D341Med (cell line): Measurements from ENCODE around the gene RAPGEF1.

Source experiments
- DNase-seq: peaks from one replicate; pipeline ENCODE4 v3.0.0; 2012; ENCODE audit warnings: low spot score

RAPGEF1 gene

DNA sequence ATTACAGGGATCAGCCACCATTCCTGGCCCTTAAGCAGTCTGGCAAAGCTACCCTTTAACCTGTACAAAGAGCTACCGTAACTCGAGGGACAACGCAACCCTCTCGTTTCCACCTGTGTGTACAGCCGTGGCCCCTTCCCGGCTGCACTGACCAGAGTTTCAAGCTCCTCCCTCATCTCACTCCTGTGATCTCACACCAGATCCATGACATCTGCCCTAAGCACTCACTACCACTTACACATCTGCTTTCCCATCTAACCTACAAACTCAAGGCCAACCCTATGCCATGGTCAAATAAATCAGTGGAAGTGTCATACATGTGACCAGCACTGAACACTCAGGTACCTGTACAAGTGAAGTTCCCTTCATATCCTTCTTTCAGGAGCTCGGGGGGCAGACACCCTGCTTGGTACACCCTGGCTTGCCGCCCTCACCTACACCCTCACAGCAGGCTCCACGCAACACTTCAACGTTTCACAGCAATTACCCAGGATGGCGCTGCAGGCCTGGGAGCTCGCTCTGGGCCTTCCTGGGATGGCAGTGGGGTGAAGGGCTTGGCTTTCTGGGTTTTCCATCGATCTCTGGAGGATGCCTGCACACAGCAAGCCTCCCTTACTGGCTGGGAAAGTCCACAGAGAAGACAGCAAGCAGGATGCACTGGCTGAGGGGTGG lies 132.8 kb downstream of the RAPGEF1 start:
- DNase-seq: no peak

DNA sequence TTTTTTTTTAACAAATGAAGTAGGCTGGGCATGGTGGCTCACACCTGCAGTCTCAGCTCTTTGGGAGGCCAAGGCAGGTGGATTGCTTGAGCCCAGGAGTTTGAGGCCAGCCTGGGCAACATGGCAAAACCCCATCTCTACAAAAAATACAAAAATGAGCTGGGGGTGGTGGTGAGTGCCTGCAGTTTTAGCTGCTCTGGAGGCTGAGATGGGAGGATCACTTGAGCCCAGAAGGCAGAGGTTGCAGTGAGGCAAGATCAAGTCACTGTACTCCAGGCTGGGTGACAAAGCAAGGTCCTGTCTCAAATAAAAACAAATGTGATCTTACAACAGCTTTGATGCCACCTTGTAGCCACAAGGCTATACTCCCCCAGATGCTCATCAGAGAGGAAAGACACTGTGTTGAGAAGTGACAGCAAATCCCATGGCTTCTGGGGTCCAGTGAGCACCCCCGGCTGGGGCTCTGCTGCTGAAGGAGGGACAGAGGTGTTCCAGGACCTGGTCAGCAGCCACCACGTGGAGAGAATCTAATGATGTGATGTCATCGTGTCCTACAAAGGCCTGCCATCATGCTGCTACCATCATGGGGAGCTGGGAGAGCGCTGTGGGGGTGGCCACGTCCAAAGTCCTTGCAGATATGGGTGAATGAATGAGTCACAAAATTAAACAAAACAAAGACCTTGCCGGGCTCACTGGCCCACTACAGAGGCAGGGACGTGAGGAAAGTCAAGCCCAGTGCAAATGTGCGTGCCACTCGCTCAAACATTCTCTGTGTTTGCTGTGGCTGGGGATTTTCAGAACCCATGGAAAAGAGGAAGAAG lies 133.9 kb downstream of the RAPGEF1 start:
- no peak for DNase-seq

DNA sequence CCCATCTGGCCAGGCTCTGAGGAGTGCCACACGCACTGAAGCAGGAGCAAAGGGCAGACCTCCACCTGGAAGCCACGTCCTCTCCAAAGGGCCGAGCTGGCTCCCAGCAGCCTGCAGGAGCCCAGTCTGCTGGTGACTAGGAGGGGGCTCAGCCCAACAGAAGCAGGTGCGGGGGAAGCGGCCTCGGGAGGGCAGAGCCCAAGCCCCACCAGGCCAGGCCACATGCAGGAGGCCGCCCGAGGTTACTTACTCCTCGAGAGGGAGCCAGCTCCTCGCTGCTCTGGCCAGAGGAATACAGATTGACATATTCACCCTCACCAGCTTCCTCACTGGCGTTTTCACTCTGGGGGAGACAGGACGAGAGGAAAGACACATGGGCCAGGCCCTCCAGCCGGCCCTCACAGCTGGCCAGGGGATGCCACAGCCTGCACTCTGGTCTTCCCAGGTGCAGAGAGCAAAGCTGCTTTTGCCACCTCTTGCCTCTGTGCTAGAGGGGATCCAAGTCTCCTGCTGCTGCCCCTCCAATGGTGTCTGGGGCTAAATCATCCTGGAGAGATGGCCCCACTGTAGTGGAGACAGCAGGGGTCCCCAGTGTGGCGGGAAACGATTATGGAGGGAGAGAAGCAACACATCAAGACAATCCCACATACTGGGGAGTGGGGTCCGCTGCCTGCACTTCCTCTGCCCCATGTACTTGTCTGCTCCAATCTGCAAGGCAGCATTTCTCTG lies 136.0 kb downstream of the RAPGEF1 start:
- DNase-seq: no peak

DNA sequence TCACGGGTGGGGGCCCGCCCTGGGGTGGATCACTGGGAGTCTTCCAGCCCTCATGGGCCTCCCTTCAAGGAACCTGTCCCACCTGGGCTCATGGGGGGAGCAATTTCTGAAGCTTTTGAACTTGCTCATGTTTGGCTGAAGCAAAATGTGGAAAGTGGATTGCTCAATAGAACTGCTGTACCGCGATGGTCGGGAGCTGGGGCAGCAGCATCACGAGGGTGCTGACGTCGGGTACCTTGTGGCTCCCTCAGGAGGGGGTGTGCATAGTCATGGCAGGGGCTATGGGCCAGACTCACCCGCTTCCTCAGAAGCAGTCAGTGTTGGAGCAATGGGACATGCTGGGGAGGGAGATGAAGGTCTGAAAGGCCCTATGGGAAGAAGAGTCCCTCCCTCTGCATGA lies 136.7 kb downstream of the RAPGEF1 start:
- DNase-seq: no peak

DNA sequence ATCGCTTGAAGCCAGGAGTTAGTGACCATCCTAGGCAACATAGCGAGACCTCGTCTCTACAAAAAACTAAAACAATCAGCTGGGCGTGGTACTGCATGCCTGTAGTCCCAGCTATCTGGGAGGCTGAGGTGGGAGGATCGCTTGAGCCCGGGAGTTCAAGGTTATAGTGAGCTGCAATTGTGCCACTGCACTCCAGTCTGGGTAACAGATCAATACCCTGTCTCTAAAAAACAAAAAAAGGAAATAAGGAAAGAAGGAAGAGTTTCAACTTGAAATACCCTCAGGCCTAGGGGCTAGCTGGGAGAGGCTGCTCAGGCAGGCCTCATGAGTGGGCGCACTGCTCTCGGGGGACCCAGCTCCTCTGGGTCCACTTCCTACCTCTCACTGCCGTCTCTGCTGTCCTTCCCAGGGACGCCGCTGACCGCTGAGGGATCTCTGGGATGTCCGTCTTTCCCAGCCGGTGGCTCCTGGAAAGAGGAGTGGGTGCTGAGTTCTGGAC lies 138.1 kb downstream of the RAPGEF1 start:
- no peak for DNase-seq

DNA sequence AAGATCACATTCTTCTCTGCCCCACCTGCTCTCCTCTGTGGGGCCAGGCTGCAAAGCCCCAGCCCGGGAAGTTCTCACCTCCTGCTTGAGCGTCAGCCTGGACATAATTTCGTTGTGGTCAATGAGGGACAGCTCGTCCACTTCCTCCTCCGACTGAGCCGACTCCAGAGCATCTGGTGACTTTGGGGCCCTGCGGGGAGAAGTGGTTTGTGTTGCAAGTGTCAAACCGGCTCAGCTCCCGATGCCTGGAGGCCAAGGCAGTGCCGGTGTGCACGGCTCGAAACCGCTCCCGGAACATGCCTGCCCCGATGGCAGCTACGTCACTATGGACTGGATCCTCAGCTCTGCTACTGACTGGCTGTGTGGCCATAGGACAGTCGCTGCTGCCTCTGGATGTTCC lies 141.8 kb downstream of the RAPGEF1 start:
- no peak for DNase-seq

DNA sequence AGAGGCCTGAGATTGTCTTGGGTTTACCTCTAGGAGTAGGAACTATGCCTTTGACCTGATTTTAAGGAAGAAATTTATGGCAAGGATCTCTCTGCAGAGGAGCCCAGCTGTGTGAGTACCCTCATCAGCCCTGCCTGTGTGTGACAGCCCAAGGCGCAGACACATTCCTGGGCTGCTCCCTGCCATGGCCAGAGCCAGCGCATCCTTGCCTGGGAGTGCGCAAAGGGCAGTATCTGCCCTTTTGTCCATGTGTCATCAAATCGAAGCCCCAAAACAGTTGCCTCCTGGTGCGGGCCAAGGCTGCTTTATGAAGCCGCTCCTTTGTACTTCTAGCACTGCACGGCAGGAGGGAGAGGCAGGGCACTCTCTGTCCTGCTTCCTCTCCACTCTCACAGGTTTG lies 142.6 kb downstream of the RAPGEF1 start:
- DNase-seq: no peak

DNA sequence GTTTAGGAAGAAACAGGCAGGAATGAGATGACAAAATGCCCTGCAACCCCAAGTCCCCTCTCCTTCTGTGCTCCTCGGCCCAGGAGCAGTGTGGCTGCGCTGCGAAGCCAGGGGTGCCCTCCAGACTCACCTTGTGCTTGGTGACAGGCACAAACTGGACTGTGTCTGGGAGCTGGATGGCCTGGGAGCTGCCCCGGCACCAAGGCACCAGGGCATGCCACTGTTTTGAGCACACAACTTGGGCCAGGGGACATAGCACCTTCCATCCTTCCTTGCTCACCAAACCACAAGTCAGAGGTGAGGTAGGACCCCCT lies 143.5 kb downstream of the RAPGEF1 start:
- no peak for DNase-seq

DNA sequence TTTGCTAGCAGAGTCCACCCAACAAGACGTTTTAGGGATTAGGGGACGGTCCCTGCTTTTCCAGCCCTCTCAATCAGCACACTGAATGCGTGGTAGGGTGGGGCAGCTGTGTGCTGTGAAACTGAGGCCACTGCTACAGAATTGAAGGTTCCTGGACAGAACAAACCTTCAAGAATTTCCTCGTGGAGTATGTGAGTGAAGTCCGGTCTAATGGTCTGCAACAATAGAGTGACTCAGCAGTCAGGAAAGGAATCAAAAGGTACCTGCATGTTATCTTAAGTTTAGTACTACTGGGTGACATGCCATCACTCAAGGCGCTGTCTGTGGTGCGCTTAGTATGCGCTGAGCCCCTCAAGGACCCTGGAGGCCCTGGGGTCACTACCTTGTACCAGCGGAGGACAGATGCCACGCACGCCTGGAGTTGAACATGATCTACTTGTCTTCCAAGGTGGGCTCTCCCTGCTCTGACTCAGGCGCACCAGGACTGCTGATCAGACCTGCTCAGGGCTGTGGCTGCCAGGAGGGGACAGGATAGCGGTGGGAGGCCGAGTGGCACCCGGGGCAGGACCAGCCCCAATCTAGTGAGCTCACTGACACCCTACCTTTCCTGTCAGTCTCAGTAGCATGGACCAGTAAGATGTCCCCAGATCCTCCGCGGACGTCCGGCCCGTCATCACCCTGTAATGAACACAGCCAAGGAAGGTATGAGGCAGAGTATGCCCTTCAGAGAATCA lies 144.0 kb downstream of the RAPGEF1 start:
- DNase-seq: no peak

DNA sequence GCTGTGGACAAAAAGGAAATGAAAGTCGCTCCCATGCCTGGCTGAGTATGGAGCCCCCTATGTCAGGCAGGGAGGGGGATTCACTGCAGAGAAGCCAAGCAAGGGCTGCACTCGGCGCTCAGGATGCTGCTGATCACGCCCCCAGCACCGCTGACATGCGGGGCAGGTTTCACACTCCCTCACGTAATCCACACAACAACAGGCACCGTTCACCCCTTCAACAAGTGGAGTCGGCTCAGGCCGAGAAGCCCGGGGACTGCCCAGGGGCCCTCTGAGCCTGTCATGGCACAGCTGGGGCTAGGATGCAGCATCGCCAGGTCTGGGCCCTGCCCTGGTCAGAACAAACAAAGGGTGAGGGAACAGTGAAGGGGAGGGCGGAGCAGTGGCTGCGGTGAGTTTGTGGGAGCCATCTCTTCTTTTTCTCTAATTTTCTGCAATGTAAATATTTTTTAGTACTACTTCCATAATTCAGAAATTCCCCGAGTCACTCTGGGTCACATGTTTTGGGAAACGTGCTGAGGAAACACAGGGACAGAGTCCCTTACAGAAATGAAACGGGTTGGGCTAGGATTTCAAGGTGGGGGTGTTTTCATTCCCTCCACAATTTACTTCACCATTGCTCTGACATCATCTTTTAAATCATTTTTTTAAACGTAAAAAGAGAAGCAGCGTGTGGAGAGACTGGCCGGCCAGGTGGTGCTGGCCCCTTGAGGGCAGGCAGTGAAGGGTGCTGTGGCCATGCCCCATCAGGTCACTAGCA lies 144.8 kb downstream of the RAPGEF1 start:
- no peak for DNase-seq

DNA sequence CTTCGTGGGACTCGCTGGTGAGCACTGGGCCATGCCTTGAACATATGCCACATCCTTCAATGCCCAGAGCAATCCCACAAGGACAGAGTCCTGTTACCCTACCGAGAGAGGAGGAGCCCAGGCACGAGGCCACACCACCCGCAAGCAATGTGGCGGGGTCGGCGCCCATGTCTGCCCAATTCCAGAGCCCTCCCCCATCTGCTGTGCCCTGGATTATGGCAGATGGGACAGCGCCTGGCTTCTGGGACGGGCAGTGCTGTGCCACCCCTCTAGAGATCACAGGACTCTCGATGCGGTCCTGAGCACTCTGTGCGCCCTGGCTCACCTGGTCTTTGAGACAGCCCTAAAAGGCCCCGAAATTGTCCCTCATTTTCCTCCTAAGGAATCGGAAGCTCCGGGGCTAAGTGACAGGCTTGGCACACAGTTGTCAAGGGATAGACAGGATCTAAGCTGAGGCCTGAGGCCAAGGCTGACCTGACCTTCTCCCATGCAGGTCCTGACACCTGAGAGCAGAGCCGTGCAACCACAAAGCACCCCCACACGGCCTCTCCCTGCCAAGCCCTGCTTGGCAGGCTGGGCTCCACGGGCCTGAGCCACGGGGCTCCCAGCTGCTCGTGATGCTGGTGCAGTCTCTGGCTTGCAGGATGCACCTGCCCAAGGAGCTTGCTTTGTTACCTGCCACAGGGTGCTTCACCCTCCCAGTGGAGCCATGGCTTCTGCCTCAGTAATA lies 145.8 kb downstream of the RAPGEF1 start:
- no peak for DNase-seq

DNA sequence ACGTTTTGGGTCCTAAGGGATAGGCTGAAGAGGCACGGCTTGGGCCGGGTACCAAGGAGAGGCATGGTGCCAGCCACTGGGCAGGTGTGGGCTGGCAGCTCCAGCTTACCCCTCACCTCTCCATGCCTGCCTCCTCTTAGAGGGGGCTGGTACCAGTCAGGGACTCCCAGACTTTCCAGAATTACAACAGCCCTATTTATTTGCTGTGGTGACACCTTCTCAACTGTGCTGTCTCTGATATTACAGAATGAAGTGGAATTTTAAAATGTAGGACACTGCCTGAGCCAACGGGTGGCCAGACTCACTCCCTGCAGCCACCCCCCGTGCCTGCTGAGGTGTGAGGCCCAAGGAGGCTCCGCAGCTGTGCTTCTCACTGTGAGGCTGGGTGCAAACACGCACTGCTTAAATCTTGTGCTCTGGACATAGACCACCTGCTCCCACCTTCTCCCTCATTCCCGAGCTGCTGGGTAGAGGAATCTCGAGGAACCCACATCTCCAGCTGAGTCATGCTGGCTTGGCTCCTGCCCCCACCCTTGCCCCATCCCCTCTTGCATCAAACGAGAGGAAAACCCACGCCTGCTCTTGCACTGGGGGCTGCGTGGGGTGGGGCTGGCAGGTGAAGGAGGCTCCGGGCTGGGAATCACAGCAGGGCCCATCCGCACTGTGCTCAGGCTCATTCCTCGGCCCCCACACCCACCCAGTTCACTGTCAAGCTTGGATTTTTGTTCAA lies 146.6 kb downstream of the RAPGEF1 start:
- no peak for DNase-seq

DNA sequence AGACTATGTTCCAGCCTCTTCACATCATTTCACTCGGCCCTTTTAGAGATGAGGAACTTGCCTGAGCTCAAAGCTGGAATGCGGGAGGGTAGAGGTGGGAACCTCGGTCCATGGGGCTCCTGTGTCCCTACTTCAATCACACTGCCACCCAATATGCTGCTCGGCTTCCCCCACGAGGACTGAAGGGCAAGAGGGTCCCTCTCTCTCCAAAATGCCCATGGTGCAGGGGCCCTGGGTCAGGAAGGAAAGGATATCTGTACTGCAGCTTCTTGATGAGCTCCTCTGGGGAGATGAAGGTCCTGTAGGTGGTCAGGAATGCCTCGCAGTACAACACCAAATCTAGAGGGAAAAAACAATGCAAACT lies 148.0 kb downstream of the RAPGEF1 start:
- no peak for DNase-seq

DNA sequence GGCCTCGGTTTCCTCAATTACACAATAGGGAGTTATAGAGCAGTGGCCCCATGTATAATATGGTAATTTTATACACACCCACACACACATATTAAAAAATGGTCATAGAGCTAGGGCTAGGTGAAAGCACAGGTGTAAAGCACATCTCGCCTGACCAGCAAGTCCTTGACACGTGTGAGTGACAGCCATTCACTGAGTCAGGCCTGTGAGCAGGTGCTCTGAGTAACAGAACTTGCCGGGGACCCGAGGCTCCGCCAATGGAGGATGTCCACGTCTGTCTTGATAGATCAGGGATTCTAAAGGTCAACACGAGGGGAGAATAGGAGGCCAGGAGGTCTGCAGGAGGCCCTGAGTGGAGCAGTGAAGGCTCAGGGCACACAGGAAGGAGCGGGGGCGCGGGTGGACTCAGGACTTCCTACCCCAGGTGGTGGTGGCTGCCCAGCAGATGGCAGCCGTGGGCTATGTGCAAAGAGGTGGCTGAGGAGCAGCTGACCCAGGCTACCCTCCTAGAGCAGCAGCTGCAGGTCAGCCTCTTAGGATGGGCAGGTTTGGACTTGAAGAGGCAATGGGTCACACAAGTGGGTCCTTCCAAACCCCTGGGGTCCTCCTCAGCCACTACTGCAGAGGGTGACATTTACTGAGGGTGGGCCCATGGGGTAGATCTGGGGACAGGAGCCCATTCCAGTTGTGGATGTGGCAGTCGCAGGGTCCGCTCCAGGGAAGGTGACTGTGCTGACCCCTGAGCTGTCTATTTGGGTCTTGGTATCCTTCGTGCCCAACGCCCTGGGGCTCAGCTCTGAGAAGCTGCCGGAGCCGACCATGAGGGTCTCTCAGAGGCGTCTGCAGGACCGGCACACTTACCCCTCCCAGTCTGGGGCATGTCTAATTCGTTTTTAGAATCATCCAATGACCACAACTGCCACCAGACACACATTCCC lies 148.7 kb downstream of the RAPGEF1 start:
- peak; percentile 92 for DNase-seq

DNA sequence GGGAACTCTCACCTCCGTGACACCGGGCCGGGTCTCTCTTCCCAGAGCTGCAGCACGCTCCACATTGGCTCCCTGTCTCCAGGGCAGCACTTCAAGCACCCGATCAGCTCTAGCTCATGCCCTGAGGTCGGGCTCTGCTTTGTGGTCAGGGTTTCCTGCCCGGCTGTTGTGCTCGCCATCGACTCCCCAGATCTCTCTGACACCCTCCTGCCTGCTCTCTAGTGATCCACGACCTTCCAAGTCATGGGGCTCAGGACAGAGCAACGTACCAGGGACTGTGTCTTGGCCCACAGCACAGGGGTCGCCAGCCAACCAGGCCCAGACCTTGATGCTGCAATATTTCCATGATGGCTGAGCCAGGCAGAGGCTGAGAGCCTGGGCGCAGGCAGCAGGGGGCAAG lies 149.4 kb downstream of the RAPGEF1 start:
- no peak for DNase-seq

DNA sequence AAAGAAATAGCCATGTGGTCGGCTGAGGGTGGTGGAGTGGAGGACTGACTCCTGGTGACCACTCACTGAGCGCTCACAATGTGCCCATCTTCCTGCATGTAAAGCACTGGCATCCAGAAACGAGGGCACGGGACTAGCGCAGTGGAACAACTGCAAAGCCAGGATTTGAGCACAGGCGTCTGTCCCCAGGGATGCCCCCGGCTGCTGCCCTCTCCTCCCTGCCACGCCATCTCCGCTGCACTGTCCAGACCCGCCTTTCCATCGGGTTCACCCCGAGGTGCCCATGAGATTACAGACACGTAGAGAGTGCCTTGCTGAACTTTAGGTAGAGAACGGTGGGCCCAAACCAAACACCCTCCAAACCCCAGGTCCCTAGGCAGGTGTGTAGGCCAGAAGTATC lies 149.9 kb downstream of the RAPGEF1 start:
- DNase-seq: no peak

DNA sequence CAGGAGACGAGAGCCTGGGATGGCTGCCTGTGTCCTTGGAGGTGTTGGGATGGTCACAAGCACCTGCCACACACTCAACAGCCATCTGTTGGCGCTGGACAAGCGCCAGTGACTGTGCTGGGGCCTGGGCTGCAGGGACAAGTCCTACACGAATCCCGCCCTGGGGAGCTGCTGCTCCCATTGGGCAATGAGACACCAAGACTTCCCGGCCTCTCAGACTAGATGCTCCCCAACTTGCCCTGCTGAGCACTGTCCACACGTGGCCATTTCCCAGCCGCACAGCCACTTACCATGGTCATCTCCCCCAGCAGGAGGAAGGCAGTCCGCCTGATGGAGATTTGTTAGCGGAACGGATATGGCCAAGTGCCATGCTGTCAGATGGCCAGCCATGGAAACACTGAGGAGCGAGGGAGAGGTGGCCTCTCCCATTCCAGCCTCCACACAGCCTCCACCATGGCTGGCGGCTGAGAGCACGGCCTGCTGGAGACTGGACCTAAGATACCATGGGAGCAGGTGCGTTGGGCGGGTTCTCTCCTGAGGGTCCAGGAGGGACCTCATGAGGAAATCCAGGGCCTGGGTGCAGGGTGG lies 150.7 kb downstream of the RAPGEF1 start:
- no peak for DNase-seq

DNA sequence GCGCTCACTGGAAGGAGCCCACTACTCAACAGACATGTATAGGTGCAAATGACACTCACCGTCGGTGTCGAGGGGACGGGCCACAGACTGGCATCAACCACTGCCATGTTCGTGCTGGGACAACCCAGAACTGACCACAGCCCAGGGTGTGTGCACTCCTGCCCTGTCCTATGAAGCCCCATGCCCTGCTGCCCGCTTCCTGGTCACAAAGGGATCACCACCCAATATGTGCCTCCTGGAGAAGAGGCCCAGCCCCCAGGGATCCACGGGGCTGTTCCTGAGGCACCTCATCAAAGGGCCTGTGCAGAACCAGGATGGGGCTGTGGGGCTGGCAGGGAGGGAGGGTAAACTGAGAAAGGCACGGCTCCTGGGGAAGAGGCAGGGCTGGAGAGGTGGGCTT lies 151.5 kb downstream of the RAPGEF1 start:
- DNase-seq: no peak

DNA sequence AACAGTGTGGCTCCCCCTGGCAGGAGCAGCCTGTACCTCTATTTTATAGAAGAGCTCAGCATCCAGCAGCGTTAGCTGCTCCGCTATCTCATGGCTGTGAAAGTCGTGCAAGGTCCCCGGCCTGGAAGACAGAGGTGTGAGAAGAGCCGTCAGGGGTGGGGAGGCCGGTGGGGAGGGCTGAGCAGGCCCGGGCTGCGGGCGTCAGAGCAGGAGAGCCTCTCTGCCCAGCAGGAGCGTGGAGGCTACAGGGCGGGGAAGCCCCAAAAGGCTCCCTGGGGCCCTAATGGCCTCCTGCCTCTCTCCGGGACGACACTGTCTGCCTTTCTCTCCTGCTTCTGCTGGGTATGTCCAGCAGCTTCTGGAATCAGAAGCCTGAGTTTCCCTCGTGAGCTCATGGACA lies 152.0 kb downstream of the RAPGEF1 start:
- no peak for DNase-seq
